HG03521 (cell line): ENCODE results near the gene POMT1.

ENCODE experiments used
- ATAC-seq: cut with Tn5 transposase; IDR thresholded peaks from one replicate; pipeline ENCODE4 v1.9.1; 2021; ENCODE audit warnings: mild to moderate bottlenecking, moderate library complexity; ENCODE audit not compliant: unreplicated experiment

Gene POMT1

GRCh38 chr9:131475956-131476776, 26.6 kb upstream of the POMT1 start:
- no peak for ATAC-seq

DNA sequence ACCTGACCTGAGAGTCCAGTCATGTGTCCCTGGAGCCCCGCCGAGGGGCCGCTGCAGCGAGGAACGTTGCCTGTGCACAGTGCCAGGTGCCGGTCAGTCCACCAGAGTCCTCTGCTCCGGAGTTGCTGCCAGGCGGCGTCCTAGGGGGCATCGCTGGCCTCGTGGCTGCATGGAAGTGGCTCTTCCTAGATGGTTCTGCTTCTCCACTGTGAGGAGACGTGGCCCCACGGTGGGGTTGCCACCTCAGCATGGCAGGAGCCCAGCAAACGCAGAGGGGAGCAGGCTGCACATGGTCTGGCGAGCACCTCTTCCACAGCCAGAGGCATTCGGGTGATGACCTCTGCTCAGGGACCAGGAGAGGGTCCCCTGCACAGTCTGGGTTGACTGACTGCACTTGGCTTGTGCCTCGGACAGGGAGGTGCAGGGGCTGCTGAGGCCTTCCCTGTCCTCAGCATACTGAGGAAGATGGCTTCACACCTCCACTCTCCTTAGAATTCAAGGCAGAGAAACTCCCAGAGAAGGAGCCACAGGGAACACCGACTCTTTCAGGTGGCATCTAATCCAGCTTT, 25.9 kb upstream of the POMT1 start:
- ATAC-seq: no peak

DNA sequence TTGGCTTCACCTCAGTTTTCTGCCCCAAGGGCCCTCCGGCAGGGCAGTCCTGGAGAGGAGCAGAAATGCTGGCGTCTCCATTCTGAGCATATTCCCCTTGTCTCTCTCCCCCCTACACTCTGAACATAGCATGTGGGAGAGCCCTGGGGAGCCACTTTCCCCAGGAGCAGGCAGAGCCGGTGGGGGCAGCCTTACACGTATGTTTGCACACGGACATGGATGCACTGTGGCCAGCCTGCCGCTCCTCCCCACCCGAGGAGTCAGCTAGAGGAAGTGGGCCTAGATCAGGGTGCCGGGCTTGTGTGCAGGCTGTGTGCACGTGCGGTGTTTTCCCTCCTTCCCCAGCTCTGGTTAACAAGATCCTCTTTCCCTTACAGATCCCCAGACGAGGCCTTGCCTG, 25.4 kb upstream of the POMT1 start:
- ATAC-seq: no peak

DNA sequence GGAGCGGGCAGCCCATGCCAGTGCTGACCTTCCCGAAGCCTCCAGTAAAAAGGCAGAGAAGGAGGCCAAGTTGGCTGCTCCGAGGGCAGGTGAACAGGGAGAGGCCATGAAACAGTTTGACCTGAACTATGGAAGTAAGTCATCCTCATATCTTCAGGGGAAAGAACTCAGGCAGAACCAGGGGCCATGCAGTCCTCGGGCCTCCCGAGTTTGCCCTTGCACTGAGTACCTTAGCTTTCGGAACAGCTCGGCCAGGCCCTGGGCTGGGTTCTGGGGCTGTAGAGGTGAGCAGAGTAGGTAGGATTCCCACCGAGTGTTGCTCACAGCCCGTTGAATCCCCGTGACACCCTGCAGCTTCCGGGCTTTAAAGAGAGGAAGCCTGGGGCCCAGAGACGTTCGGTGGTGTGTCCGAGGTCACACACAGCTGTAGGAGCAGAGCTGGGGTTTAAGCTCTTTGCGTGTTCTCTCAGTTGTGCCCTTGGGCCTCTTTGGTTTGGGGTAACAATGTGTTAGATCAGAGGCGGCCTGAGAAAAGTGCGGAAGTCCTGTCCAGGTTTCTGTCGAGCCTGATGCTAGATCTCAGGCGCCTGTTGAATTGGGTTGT, 24.8 kb upstream of the POMT1 start:
- ATAC-seq: no peak

- no peak for ATAC-seq
Observed at GRCh38 chr9:131478421-131478868, 24.3 kb upstream of the POMT1 start.

- no peak for ATAC-seq
Observed at GRCh38 chr9:131478911-131479310, 23.8 kb upstream of the POMT1 start.

GRCh38 chr9:131480258-131480657, 22.5 kb upstream of the POMT1 start:
- no peak for ATAC-seq

DNA sequence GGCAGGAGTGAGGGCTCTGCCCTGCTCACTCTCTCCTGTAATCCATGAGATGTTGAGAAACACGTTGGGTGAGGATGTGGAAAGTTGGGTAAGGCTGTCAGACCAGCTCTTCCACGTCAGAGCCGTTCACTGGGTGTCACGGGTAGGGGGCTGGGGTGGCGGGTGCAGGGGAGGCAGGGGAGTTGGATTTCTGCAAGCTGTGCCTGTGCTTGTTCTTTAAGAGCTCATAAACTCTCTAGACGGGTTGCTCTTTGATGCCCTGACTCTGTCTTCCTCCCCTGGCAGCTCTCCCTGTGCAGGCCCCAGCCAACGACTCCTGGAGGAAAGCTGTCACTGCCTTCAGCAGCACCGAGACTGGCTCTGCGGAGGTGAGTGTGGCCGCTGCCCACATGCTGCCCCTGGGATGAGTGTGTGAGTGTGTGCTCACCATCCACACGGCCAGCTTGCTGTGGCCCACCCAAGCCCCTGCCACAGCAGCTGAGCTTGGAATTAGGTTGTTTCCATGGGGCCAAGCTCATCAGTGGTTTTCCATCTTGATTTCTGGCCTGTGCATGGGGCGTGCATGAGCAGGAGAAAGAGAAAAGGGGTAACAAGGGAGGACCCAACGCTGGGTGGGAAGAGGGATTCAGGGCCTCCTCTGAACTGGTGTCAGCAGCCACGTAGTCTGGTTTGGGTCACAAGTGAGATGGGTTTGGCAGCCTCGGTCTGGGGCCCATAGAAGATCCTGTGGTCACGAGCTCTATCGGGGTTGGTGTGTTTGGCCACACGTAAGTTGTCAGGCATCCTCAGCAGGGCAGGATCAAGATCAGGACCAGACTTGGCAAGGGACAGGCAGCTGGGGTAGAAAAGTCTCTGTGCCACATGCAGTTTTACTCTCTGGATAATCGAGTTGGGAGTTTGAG, 21.0 kb upstream of the POMT1 start:
- no peak for ATAC-seq

DNA sequence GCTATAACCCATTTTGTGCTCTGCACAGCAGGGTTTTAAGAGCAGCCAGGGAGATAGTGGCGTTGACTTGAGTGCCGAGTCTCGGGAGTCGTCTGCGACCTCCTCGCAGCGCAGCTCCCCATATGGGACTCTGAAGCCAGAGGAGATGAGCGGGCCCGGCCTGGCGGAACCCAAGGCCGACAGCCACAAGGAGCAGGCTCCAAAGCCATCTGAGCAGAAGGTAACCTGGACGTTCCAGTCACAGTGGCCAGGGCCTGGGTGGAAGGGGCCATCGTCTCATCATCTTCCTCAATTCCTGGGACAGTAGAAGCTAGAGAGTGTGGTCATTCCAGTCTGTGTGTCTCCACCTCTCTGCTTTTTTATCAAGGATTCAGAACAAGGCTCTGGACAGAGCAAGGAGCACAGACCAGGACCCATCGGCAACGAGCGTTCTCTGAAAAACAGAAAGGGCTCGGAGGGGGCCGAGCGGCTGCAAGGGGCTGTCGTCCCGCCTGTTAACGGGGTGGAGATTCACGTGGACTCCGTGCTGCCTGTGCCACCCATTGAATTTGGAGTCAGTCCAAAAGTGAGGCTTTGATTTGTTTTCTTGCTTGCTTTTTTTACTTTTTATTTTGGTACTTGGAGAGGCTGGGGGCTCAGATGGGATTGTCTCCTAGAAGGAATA, 20.2 kb upstream of the POMT1 start:
- no peak for ATAC-seq

- ATAC-seq: no peak
Observed at GRCh38 chr9:131483319-131484050, 19.2 kb upstream of the POMT1 start.

GRCh38 chr9:131484051-131484445, 18.7 kb upstream of the POMT1 start:
- ATAC-seq: no peak

- ATAC-seq: no peak
Observed at GRCh38 chr9:131484560-131485185, 18.0 kb upstream of the POMT1 start.

DNA sequence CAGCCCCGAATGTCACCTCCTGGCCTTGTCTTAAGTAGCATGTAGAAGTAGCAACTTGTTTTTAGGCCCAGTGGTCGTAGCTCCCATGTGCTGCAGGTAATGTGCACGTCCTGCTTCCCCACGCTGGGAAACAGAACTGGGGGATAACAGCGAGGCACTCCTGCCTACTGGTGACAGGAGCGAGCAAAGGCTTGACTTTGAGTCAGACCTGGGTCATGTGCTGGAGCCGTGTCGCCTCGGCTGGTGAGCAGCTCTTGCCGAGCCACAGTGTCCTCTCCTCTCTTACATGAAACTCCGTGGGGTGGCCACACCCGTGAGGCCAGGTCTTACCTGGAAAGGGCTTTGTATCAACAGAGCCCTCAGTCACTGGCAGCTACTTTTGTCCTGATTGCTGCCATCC, 17.5 kb upstream of the POMT1 start:
- ATAC-seq: no peak

DNA sequence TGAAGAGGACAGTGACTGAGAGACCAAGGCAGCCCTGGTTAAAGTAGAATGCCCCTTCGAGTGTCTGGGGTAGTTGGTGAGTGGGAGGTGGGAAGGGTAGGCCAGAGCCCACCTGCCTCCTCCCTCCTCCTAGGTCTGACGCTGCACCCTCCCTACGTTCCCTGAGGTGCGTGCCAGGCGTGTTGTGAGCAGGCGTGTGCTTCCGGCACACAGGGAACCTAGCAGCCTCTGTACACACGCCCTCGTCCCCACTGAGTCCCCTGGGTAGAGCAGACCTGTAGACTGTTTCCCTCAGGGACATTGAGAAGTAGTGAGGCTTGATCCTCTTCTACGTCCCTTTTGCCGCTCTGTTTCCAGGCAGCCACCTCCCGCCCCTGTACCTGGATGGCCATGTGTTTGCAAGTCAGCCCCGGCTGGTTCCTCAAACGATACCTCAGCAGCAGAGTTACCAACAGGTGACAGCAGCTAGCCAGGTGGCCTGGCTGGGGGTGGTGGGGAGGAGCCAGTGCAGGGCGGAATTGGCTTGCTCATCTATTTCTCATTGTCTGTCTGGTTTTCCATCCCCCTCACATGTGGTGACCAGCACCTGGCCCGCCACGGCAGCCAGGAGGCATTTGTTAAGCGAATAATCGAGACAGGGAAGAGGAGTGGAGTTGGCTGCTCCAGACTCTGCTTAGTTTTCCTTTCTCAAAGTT, 16.8 kb upstream of the POMT1 start:
- no peak for ATAC-seq

- ATAC-seq: no peak
Observed at GRCh38 chr9:131487001-131487400, 15.7 kb upstream of the POMT1 start.

- no peak for ATAC-seq
Observed at GRCh38 chr9:131487621-131488031, 15.1 kb upstream of the POMT1 start.

DNA sequence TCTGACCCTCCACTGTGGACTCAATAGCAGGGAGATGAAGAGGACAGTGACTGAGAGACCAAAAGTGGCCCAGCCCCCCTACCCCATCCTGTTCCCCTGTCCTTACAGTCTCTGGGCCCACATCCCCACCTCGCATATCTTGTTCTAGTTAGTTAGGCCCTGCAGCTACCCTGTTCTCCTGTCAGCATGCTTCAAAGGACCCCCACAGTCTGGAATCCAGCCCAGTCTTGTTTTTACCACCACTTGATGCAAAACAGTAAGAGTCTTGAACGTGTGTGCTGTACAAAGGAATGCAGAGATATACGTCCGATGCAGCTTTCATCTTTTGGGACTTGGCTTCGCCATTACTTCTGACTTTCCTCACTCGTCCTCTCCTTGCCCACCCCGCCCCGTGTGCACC, 12.2 kb upstream of the POMT1 start:
- no peak for ATAC-seq

- ATAC-seq: no peak
Observed at GRCh38 chr9:131491001-131491710, 11.6 kb upstream of the POMT1 start.
